GM18907 (cell line): ENCODE results near the gene HBQ1.
"Not testable (repeated sequence)": the region's sequence is repeated elsewhere in the genome, so short reads cannot be mapped to it uniquely, and the experiment has no call there.

Source experiments
- ATAC-seq: cut with Tn5 transposase; IDR thresholded peaks from one replicate; pipeline ENCODE4 v1.9.1; 2021; ENCODE audit warnings: mild to moderate bottlenecking, moderate library complexity; ENCODE audit not compliant: unreplicated experiment

The HBQ1 gene

GRCh38 chr16:160242-160641 lies 20.0 kb upstream of the HBQ1 start:
- ATAC-seq, result not testable (repeated sequence)

GRCh38 chr16:160691-161190 lies 19.5 kb upstream of the HBQ1 start:
- no peak for ATAC-seq

- no peak for ATAC-seq
Measured at GRCh38 chr16:162271-162991, 17.8 kb upstream of the HBQ1 start.

- not testable (repeated sequence) for ATAC-seq
Measured at GRCh38 chr16:163139-163538, 17.1 kb upstream of the HBQ1 start.

- ATAC-seq, result not testable (repeated sequence)
Measured at GRCh38 chr16:163696-164095, 16.6 kb upstream of the HBQ1 start.

- not testable (repeated sequence) for ATAC-seq
Measured at GRCh38 chr16:164134-164823, 16.0 kb upstream of the HBQ1 start.

- no peak for ATAC-seq
Measured at GRCh38 chr16:164827-165538, 15.3 kb upstream of the HBQ1 start.

GRCh38 chr16:165539-166374 lies 14.5 kb upstream of the HBQ1 start, which contains the start of gene HBM:
TSS of gene HBM (plus strand) at chr16:165978. CDS start at chr16:165998, 20 bp downstream.
- ATAC-seq, result no peak

- no peak for ATAC-seq
Measured at GRCh38 chr16:166375-167121, 13.7 kb upstream of the HBQ1 start.

- ATAC-seq, result no peak
Measured at GRCh38 chr16:167122-167690, 13.1 kb upstream of the HBQ1 start.

- ATAC-seq, result no peak
Measured at GRCh38 chr16:168424-168823, 11.8 kb upstream of the HBQ1 start.

- no peak for ATAC-seq
Measured at GRCh38 chr16:169014-169413, 11.2 kb upstream of the HBQ1 start.

- not testable (repeated sequence) for ATAC-seq
Measured at GRCh38 chr16:170088-170507, 10.2 kb upstream of the HBQ1 start.

GRCh38 chr16:170788-171187 lies 9.5 kb upstream of the HBQ1 start:
- ATAC-seq, result no peak

GRCh38 chr16:172374-172941 lies 7.8 kb upstream of the HBQ1 start, which contains the start of gene HBA2:
TSS of gene HBA2 (plus strand) at chr16:172876. CDS start at chr16:172913, 37 bp downstream.
- ATAC-seq, result not testable (repeated sequence)

- ATAC-seq, result not testable (repeated sequence)
Measured at GRCh38 chr16:173211-173854, 6.9 kb upstream of the HBQ1 start.

- not testable (repeated sequence) for ATAC-seq
Measured at GRCh38 chr16:173928-174769, 6.1 kb upstream of the HBQ1 start.
